CD4-positive, alpha-beta T cell treated with Interleukin-15 for 4 hours (primary cell): ENCODE results near the gene UBE2G2.
"Not testable (repeated sequence)": the region's sequence is repeated elsewhere in the genome, so short reads cannot be mapped to it uniquely, and the experiment has no call there.

Experiments used
- DNase-seq: peaks from one replicate; pipeline ENCODE4 v3.0.0-alpha.2; 2020; ENCODE audit warnings: low spot score

Gene UBE2G2

GRCh38 chr21:44836349-44836665, 34.7 kb upstream of the UBE2G2 start:
- DNase-seq, result no peak

DNA sequence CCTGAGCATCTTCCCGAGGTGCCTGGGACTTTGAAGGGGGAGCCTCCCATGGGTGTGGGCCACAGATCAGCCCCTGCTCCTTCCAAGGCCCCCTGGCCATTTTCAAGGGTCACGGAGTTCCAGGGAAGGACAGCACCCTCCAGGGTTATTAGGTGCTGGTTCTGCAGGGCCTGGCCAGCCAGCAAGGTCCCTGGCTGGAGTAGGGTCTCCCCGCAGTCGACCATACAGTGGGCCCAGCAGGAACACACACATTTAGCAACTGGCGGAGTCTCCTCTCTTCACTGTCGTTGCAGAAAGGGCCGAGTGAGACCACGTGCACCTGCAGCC, 34.0 kb upstream of the UBE2G2 start:
- no peak for DNase-seq

GRCh38 chr21:44834951-44835646, 33.5 kb upstream of the UBE2G2 start:
- DNase-seq, result no peak

DNA sequence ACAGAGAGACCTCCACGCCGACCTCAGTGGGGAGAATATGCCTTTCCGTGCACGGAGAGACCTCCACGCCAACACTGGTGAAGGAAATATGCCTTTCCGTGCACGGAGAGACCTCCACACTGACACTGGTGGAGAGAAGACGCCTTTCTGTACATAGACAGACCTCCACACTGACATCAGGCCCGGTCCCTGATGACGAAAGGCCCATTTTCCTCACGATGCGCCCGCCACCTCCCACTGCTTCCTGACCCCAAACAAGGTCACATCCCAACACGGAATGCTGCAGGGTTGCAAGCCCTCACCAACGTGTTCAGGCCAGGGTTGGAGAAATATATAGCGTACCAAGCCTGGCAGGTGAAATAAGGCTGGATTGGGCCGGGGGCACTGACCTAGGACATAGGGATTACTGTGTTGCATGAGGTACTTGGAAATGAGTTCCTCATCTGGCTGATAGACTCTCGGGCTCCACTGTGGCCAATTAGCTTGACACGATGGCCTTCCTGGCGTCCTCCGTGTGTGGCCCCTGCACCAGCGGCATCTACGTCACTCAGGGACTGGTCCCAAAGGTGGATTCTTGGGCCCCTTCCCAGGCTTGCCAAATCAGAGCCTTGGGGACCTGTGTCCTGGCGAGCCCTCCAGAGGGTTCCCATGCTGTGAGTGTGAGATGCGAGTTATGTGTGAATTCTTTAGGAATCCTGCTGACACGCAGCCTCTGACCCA, 32.8 kb upstream of the UBE2G2 start:
- DNase-seq, result no peak

DNA sequence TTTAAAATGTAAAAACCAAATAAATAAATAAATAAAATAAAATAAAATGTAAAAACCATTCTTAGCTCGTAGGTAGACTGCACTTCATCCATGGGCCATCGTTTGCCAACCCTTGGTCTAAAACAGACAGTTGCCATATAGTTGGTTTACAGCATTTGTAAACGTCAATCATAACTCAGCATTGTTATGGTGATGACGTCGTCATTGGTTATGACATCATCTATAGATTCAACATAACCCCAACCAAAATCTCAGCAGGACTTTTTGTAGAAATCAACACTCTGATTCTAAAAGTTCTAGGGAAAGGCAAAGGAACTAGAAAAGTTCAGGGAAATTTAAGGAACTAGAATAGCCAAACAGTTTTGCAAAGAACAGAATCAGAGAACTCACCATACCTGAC, 32.0 kb upstream of the UBE2G2 start:
- no peak for DNase-seq

DNA sequence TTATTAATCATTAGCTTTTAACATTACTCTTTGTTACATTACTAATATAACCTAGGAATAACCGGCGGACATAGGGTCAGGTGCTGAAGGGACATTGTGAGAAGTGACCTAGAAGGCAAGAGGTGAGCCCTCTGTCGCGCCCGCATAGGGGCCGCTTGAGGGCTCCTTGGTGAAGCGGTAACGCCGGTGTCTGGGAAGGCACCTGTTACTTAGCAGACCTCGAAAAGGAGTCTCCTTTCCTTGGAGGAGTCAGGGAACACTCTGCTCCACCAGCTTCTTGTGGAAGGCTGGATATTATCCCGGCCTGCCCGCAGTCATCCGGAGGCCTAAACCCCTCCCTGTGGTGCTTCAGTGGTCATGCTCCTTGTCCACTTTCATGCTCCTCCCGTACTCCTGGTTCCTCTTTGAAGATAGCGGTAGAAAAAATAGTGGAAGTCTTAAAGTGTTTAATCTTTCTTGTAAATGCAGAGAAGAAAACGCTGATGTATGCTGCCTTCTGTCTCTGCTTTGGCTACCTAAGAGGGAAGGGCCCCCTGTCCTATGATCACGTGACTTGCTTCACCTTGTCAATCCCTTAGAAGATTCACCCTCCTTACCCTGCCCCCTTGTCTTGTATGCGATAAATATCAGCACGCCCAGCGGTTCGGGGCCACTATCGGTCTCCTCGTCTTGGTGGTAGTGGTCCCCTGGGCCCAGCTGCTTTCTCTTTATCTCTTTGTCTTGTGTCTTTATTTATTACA, 31.1 kb upstream of the UBE2G2 start:
- DNase-seq, result not testable (repeated sequence)

GRCh38 chr21:44831227-44831860, 29.7 kb upstream of the UBE2G2 start:
- DNase-seq, result no peak

- no peak for DNase-seq
These were observed 28.0 kb upstream of the UBE2G2 start for GRCh38 chr21:44829507-44830092.

DNA sequence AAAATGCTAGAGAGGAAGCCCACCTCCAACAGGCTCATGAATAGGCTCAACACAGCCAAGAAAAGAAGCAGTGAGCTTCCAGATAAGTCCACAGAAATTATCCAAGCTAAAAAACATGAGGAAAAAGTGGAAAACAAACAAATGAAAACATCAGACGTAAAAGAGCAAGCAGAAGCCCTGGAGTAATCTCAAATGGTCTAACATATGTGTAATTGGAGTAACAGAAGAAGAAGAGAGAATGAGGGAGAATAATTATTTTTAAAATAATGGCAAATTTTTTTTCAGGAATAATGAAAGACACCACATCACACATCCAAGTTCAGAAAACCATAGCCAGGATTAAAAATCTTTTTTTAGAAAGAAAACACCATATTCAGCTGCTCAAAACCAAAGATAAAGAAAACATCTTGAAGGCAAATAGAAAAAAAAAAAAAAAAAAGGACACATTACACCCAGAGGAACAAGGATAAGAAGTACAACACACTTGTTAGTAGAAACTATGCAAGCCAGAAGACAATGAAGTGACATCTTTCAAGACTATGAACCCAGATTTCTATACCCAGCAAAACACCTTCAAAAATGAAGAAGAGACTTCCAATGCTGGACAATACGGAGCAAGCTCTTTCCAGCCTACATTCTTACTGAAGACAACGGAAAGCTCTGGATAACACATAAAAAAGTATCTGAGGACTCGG, 26.9 kb upstream of the UBE2G2 start:
- no peak for DNase-seq

- DNase-seq, result no peak
These were observed 21.6 kb upstream of the UBE2G2 start for GRCh38 chr21:44823179-44823660.

DNA sequence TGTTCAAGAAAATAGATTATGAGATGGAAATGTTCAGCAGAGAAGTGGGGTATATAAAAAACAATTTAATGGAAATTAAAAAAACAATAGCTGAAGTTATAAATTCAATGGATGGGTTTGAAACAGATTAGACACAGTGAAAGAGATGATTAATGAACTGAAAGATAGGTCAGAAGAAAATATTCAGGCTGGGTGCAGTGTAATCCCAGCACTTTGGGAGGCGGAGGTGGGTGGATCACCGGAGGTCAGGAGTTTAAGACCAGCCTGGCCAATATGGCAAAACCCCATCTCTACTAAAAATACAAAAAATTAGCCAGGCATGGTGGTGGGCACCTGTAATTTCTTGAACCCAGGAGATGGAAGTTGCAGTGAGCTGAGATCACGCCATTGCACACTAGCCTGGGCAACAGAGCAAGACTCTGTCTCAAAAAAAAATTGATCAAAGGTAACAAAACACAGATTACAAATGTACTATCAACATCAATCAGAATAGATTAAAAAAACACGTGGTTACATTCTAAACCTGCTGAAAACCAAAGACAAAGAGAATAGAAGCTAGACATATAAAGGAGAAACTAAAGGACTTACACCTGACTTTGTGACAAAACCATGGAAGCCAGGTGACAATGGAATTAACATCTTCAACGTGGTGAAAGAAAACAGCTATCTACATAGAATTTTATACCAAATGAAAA, 21.0 kb upstream of the UBE2G2 start:
- no peak for DNase-seq

DNA sequence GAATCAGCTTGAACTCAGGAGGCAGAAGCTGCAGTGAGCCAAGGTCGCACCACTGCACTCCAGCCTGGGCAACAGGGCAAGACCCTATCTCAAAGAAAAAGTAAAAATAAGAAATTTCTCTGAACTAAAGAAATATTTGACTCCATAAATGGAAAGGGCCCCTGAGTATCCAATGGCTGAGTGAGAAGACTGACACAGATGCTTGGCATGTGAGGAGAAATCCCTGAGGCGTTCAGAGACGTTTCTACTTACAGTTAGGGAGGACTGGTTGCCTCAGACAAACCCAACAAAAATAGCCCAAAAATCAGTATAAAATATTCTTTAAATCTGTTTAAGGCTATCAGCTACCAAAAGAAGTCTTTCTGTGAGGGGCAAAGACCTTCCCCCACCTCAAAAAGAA, 19.2 kb upstream of the UBE2G2 start:
- no peak for DNase-seq

- DNase-seq, result no peak
These were observed 17.9 kb upstream of the UBE2G2 start for GRCh38 chr21:44819283-44820243.

- DNase-seq, result no peak
These were observed 17.0 kb upstream of the UBE2G2 start for GRCh38 chr21:44818640-44819011.

GRCh38 chr21:44817914-44818639, 16.5 kb upstream of the UBE2G2 start, which contains the start of gene SUMO3:
Gene SUMO3 (minus strand): TSS chr21:44818062. CDS start chr21:44817968, 94 bp downstream.
- DNase-seq, result peak; percentile 86

- peak; percentile 93 for DNase-seq
These were observed 15.9 kb upstream of the UBE2G2 start for GRCh38 chr21:44817506-44817880.

- no peak for DNase-seq
These were observed 15.3 kb upstream of the UBE2G2 start for GRCh38 chr21:44816761-44817505.

DNA sequence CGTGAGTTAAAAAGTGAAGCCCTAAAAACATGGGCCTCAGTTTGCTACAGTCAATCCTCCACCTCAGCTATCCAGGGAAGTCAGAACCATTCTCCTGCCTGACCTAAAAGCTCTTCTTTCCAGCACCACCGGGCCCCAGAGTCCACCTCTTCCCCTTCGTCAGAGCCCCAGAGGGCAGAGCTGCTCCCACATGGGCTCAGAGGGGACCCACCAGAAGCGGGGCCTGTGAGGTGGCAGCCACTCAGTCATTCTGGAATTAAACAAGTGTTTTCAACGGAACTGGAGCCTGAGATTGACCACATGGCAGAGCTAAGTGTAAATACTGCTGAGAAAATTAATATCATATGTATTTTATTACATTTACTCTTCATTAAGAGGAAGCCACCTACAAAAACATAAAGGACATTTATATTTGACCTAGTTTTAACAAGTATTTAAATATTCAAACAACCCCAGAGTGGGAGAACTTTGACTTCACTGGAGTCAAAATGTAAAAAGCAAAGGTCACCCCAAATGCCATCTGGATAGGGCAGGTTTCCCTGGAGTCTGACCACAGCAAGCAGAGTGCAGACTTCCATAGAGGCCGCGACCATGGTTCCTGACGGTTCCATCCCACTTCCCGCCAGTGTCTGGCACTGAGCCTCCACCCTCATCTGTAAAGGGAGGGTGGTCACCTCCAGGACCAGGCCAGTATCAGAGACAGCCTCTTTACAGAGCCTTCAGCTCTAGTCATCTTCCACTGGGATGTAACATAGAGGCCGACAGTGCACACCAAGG, 14.4 kb upstream of the UBE2G2 start:
- DNase-seq, result no peak
